Osteoblast (primary cell): Measurements from ENCODE around the gene GSTM1. TPM values are rescaled to one million over a fixed set of nuclear protein-coding genes. Genes with fewer than 3 reads are reported as not detected.
"Not testable (repeated sequence)": the region's sequence is repeated elsewhere in the genome, so short reads cannot be mapped to it uniquely, and the experiment has no call there.

Experiments used
- DNase-seq: peaks from one replicate; pipeline ENCODE4 v3.0.0; 2011; ENCODE audit warnings: low spot score, mixed read lengths; ENCODE audit not compliant: insufficient read length; ENCODE audit errors: missing footprints
- H2AFZ ChIP-seq: 2 replicates; pipeline ENCODE4 v1.6.0; 2011; ENCODE audit warnings: mild to moderate bottlenecking, low read length
- H3K27ac ChIP-seq: 2 replicates; pipeline ENCODE4 v1.5.1; 2011; ENCODE audit warnings: mild to moderate bottlenecking, low read depth, low read length, moderate library complexity
- H3K27me3 ChIP-seq: 2 replicates; pipeline ENCODE4 v1.6.0; 2012; ENCODE audit warnings: mild to moderate bottlenecking, control low read depth, inconsistent platforms, low read length, moderate library complexity; ENCODE audit not compliant: insufficient read depth
- H3K36me3 ChIP-seq: 2 replicates; pipeline ENCODE4 v1.5.1; 2011; ENCODE audit warnings: mild to moderate bottlenecking, low read length, control low read depth, moderate library complexity; ENCODE audit not compliant: insufficient read depth
- H3K4me1 ChIP-seq: 2 replicates; pipeline ENCODE4 v1.5.1; 2011; ENCODE audit warnings: mild to moderate bottlenecking, low read length, control low read depth, moderate library complexity; ENCODE audit not compliant: insufficient read depth
- H3K4me2 ChIP-seq: 2 replicates; pipeline ENCODE4 v1.6.0; 2011; ENCODE audit warnings: mild to moderate bottlenecking, low read length; ENCODE audit not compliant: insufficient read depth
- H3K4me3 ChIP-seq: fragments of 200-600 bp; sonication (generic); 3 replicates; pipeline ENCODE4 v1.5.1; 2012; ENCODE audit warnings: mild to moderate bottlenecking, low read length, inconsistent platforms; ENCODE audit not compliant: insufficient read depth
- H3K79me2 ChIP-seq: 2 replicates; pipeline ENCODE4 v1.6.0; 2012; ENCODE audit warnings: mild to moderate bottlenecking, low read length, control low read depth, inconsistent platforms; ENCODE audit not compliant: insufficient read depth
- H3K9me3 ChIP-seq: 2 replicates; pipeline ENCODE4 v1.5.1; 2011; ENCODE audit warnings: low read depth, low read length, control low read depth
- H4K20me1 ChIP-seq: 2 replicates; pipeline ENCODE4 v1.6.0; 2012; ENCODE audit warnings: mild to moderate bottlenecking, low read length, control low read depth; ENCODE audit not compliant: insufficient read depth
- CTCF ChIP-seq: IDR thresholded peaks from 2 replicates; pipeline ENCODE4 v1.5.1; 2011; ENCODE audit warnings: mild to moderate bottlenecking, low read depth, low read length, moderate library complexity; ENCODE audit errors: extremely low read depth
- total RNA-seq: library from RNA; depleted of rRNA; stranded (reverse); fragments of >200 nt; gene quantifications from 2 replicates; pipeline ENCODE4 v1.2.3, GENCODE V29; 2012

Gene GSTM1
- total RNA-seq, 1 donor, result not detected

- H3K4me3 ChIP-seq, result no peak overlapping the region
- H3K9me3 ChIP-seq, result no peaks in the 10 kb centered on the region
- no peak for DNase-seq
- no peaks in the 10 kb centered on the region for H3K36me3 ChIP-seq
- no peaks in the 10 kb centered on the region for H4K20me1 ChIP-seq
- H3K27me3 ChIP-seq, result peaks cover 4% of the 10 kb centered on the region
- H3K4me2 ChIP-seq, result no peak overlapping the region
- no peak for TF ChIP-seq CTCF
- peaks cover 12% of the 10 kb centered on the region for H3K4me1 ChIP-seq
- H3K79me2 ChIP-seq, result no peaks in the 10 kb centered on the region
- no peak overlapping the region for H2AFZ ChIP-seq
- H3K27ac ChIP-seq, result no peak overlapping the region
These were observed 28.5 kb upstream of the GSTM1 start for GRCh38 chr1:109659145-109659544.

- Histone ChIP-seq H2AFZ (no peak overlapping the region), H3K36me3 (no peaks in the 10 kb centered on the region), H3K79me2 (no peaks in the 10 kb centered on the region), H4K20me1 (no peaks in the 10 kb centered on the region), H3K9me3 (no peaks in the 10 kb centered on the region), H3K4me2 (no peak overlapping the region), H3K27ac (no peak overlapping the region), H3K4me1 (peaks cover 11% of the 10 kb centered on the region), H3K4me3 (no peak overlapping the region), H3K27me3 (no peaks in the 10 kb centered on the region)
- DNase-seq, result no peak
- no peak for TF ChIP-seq CTCF
These were observed 27.5 kb upstream of the GSTM1 start for GRCh38 chr1:109659997-109660690.

DNA sequence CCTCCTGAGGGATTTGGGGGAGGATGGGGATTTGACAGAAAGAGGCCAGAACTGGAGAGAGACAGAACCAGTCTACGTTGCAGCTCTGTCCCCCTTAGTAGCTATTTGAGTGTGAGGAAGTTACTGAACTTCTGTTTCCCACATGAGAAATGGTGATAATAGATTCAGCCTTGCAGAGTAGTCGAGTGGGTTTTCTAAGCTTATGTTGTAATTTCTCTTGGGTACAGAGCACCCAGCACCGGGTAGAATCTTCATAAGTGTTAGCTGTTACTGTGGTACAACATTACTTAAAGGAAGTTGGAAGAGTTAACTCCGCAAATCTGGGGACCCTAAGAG is 27.0 kb upstream of the GSTM1 start:
- not testable (repeated sequence) for H4K20me1 ChIP-seq, DNase-seq, H3K4me1 ChIP-seq, H3K4me2 ChIP-seq, H3K27ac ChIP-seq, H3K4me3 ChIP-seq, H3K36me3 ChIP-seq, H3K9me3 ChIP-seq, H2AFZ ChIP-seq, H3K79me2 ChIP-seq, H3K27me3 ChIP-seq

DNA sequence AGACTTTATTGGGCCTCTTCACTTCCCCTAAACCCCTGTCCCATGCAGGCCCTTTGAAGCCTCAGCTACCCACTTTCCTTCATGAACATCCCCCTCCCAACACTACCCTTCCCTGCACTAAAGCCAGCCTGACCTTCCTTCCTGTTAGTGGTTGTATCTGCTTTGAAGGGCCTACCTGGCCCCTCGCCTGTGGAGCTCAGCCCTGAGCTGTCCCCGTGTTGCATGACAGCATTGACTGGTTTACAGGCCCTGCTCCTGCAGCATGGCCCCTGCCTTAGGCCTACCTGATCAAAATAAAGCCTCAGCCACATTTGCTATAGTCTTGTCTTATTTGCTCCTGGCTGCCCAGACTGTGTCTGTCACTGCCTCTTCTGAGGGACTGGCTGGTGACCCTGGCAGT is 26.2 kb upstream of the GSTM1 start:
- Histone ChIP-seq H3K9me3 (no peaks in the 10 kb centered on the region), H2AFZ (no peak overlapping the region), H3K27me3 (no peaks in the 10 kb centered on the region), H3K36me3 (no peaks in the 10 kb centered on the region), H3K4me3 (no peak overlapping the region), H4K20me1 (no peaks in the 10 kb centered on the region), H3K79me2 (no peaks in the 10 kb centered on the region), H3K4me1 (peaks cover 5% of the 10 kb centered on the region), H3K27ac (no peak overlapping the region), H3K4me2 (no peak overlapping the region)
- DNase-seq, result no peak
- TF ChIP-seq CTCF, result no peak
